Measurements from ENCODE around the gene RPS6KB1. TPM values are rescaled to one million over a fixed set of nuclear protein-coding genes. Genes with fewer than 3 reads are reported as not detected.
"Not testable (repeated sequence)": the region's sequence is repeated elsewhere in the genome, so short reads cannot be mapped to it uniquely, and the experiment has no call there.

The RPS6KB1 gene
- total RNA-seq, 1 experiment from 2014 or later = 48.4 TPM

DNA sequence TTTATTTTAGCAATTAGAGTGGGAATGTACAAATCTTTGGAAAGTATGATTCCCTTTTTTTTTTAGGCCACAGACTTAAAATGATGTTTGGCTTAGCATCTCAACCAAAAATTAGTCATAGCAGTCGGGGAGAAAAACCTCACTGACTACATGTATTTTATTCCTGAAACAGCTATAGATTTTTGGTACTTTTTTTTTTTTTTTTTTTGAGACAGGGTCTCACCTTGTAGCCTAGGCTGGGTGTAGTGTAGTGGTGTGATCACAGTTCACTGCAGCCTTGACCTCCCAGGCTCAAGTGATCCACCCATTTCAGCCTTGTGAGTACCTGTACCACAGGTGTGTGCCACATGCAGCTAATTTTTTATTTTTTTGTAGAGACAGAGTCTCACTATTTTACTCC, 48.2 kb downstream of the RPS6KB1 start:
- BruUV-seq (replicated peaks) = no TSS peak
- no peaks in the 10 kb centered on the region for H3K9me3 Mint-ChIP-seq (ENCODE audit: unreplicated experiment)
- no peak overlapping the region for H3K4me3 Mint-ChIP-seq (ENCODE audit: unreplicated experiment)
- intact Hi-C loops (cut with micrococcal nuclease) = no loop called here
- H3K36me3 Mint-ChIP-seq (ENCODE audit: insufficient read depth, unreplicated experiment) = peaks cover 100% of the 10 kb centered on the region
- TF ChIP-seq, protein P1, sequence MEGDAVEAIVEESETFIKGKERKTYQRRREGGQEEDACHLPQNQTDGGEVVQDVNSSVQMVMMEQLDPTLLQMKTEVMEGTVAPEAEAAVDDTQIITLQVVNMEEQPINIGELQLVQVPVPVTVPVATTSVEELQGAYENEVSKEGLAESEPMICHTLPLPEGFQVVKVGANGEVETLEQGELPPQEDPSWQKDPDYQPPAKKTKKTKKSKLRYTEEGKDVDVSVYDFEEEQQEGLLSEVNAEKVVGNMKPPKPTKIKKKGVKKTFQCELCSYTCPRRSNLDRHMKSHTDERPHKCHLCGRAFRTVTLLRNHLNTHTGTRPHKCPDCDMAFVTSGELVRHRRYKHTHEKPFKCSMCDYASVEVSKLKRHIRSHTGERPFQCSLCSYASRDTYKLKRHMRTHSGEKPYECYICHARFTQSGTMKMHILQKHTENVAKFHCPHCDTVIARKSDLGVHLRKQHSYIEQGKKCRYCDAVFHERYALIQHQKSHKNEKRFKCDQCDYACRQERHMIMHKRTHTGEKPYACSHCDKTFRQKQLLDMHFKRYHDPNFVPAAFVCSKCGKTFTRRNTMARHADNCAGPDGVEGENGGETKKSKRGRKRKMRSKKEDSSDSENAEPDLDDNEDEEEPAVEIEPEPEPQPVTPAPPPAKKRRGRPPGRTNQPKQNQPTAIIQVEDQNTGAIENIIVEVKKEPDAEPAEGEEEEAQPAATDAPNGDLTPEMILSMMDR (IDR thresholded peaks at IDR 0.05; ENCODE audit: unreplicated experiment) = no peak
- ChIA-PET POLR2A (interaction anchor here (0.5 kb wide), 1 partner anchor 405 kb away, joined by 3 read pairs; no protein-coding TSS in a partner anchor), CTCF (interaction anchor here (0.7 kb wide), 1 partner anchor 26 kb away, joined by 3 read pairs; no protein-coding TSS in a partner anchor)
- H3K4me1 Mint-ChIP-seq (ENCODE audit: insufficient read depth, unreplicated experiment) = no peaks in the 10 kb centered on the region
- no peak for DNase-seq (ENCODE audit: unreplicated experiment)
- no peaks in the 10 kb centered on the region for H3K27me3 Mint-ChIP-seq (ENCODE audit: insufficient read depth, unreplicated experiment)
- H3K27ac Mint-ChIP-seq (ENCODE audit: low read depth, unreplicated experiment) = no peak overlapping the region

DNA sequence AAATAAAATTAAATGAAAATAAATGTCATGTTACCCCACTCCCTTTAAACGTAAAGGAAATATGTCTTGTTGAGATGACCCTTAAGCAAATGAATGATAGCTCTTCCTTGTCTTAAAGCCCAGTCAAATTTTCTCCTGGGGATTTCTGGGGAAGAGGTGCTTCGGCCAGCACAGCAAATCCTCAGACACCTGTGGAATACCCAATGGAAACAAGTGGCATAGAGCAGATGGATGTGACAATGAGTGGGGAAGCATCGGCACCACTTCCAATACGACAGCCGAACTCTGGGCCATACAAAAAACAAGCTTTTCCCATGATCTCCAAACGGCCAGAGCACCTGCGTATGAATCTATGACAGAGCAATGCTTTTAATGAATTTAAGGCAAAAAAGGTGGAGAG, 53.5 kb downstream of the RPS6KB1 start:
- H3K27ac Mint-ChIP-seq (ENCODE audit: low read depth, unreplicated experiment); BruUV-seq (replicated peaks); DNase-seq (ENCODE audit: unreplicated experiment); H3K4me1 Mint-ChIP-seq (ENCODE audit: insufficient read depth, unreplicated experiment); H3K4me3 Mint-ChIP-seq (ENCODE audit: unreplicated experiment); H3K9me3 Mint-ChIP-seq (ENCODE audit: unreplicated experiment); H3K27me3 Mint-ChIP-seq (ENCODE audit: insufficient read depth, unreplicated experiment); intact Hi-C loops (cut with micrococcal nuclease): not testable (repeated sequence)
- ChIA-PET CTCF (interaction anchor here (0.7 to 1.4 kb wide), 2 partner anchors 31 to 246 kb away, joined by 3 read pairs; no protein-coding TSS in a partner anchor), POLR2A (interaction anchor here (0.6 to 2.0 kb wide), 2 partner anchors 18 to 709 kb away, joined by 3 to 7 read pairs; partner anchors contain the start of gene RNFT1)
- peaks cover 80% of the 10 kb centered on the region for H3K36me3 Mint-ChIP-seq (ENCODE audit: insufficient read depth, unreplicated experiment)

DNA sequence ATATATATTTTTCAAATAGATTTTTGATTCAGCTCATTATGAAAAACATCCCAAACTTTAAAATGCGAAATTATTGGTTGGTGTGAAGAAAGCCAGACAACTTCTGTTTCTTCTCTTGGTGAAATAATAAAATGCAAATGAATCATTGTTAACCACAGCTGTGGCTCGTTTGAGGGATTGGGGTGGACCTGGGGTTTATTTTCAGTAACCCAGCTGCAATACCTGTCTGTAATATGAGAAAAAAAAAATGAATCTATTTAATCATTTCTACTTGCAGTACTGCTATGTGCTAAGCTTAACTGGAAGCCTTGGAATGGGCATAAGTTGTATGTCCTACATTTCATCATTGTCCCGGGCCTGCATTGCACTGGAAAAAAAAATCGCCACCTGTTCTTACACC, 54.4 kb downstream of the RPS6KB1 start:
- intact Hi-C loops (cut with micrococcal nuclease); H3K27ac Mint-ChIP-seq (ENCODE audit: low read depth, unreplicated experiment); H3K27me3 Mint-ChIP-seq (ENCODE audit: insufficient read depth, unreplicated experiment); DNase-seq (ENCODE audit: unreplicated experiment); H3K4me1 Mint-ChIP-seq (ENCODE audit: insufficient read depth, unreplicated experiment); H3K9me3 Mint-ChIP-seq (ENCODE audit: unreplicated experiment); BruUV-seq (replicated peaks); H3K4me3 Mint-ChIP-seq (ENCODE audit: unreplicated experiment): not testable (repeated sequence)
- CTCF ChIA-PET = interaction anchor here (1.4 kb wide), 1 partner anchor 32 kb away, joined by 3 read pairs; no protein-coding TSS in a partner anchor
- POLR2A ChIA-PET = interaction anchor here (2.0 kb wide), 1 partner anchor 17 kb away, joined by 7 read pairs; the partner anchor contains the start of gene RNFT1
- H3K36me3 Mint-ChIP-seq (ENCODE audit: insufficient read depth, unreplicated experiment) = peaks cover 71% of the 10 kb centered on the region

DNA sequence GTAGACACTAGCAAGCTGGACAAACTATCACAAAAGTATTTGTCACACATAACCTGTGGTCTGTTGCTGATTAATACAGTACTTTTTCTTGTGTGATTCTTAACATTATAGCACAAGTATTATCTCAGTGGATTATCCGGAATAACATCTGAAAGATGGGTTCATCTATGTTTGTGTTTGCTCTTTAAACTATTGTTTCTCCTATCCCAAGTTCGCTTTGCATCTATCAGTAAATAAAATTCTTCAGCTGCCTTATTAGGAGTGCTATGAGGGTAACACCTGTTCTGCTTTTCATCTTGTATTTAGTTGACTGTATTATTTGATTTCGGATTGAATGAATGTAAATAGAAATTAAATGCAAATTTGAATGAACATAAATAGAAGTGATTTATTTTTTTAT, 57.1 kb downstream of the RPS6KB1 start:
- TF ChIP-seq, protein P1 (IDR thresholded peaks at IDR 0.05; ENCODE audit: unreplicated experiment) = no peak
- no peak for DNase-seq (ENCODE audit: unreplicated experiment)
- POLR2A ChIA-PET = interaction anchor here (0.8 to 3.3 kb wide), 2 partner anchors 11 to 14 kb away, joined by 3 to 15 read pairs; partner anchors contain the start of gene RNFT1
- Mint-ChIP-seq H3K36me3 (ENCODE audit: insufficient read depth, unreplicated experiment) (peaks cover 60% of the 10 kb centered on the region), H3K27me3 (ENCODE audit: insufficient read depth, unreplicated experiment) (no peaks in the 10 kb centered on the region), H3K4me3 (ENCODE audit: unreplicated experiment) (no peak overlapping the region), H3K27ac (ENCODE audit: low read depth, unreplicated experiment) (no peak overlapping the region), H3K9me3 (ENCODE audit: unreplicated experiment) (no peaks in the 10 kb centered on the region), H3K4me1 (ENCODE audit: insufficient read depth, unreplicated experiment) (no peaks in the 10 kb centered on the region)
- CTCF ChIA-PET = interaction anchor here (2.1 kb wide), 1 partner anchor 36 kb away, joined by 7 read pairs; no protein-coding TSS in a partner anchor
- intact Hi-C loops (cut with micrococcal nuclease) = no loop called here
- no TSS peak for BruUV-seq (replicated peaks)

DNA sequence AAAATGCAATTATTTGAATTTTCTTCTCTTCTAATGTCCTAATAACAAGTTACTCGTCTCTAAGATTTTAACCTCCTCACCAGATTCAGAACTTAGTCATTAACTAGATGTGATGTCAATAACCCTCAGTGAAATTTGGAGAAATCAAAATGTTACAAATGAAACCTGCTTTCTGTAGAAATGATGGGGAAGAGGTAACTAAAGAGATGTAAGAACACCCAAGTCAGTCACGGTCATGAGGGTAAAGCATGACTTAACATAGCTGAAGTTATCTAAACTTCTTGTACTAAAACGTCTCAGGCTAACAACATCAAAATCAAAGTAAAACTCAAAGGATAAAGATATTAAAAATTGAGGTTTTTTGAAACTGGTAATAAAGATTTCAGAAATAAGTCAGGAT, 61.9 kb downstream of the RPS6KB1 start:
- ChIA-PET POLR2A (interaction anchor here (0.6 kb wide), 1 partner anchor 640 kb away, joined by 3 read pairs; no protein-coding TSS in a partner anchor), CTCF (no interaction called here)
- Mint-ChIP-seq H3K4me1 (ENCODE audit: insufficient read depth, unreplicated experiment) (no peaks in the 10 kb centered on the region), H3K27me3 (ENCODE audit: insufficient read depth, unreplicated experiment) (no peaks in the 10 kb centered on the region), H3K9me3 (ENCODE audit: unreplicated experiment) (no peaks in the 10 kb centered on the region), H3K4me3 (ENCODE audit: unreplicated experiment) (no peak overlapping the region), H3K27ac (ENCODE audit: low read depth, unreplicated experiment) (no peak overlapping the region), H3K36me3 (ENCODE audit: insufficient read depth, unreplicated experiment) (peaks cover 54% of the 10 kb centered on the region)
- BruUV-seq (replicated peaks) = no TSS peak
- intact Hi-C loops (cut with micrococcal nuclease) = no loop called here
- no peak for DNase-seq (ENCODE audit: unreplicated experiment)
- TF ChIP-seq, protein P1 (IDR thresholded peaks at IDR 0.05; ENCODE audit: unreplicated experiment) = no peak

DNA sequence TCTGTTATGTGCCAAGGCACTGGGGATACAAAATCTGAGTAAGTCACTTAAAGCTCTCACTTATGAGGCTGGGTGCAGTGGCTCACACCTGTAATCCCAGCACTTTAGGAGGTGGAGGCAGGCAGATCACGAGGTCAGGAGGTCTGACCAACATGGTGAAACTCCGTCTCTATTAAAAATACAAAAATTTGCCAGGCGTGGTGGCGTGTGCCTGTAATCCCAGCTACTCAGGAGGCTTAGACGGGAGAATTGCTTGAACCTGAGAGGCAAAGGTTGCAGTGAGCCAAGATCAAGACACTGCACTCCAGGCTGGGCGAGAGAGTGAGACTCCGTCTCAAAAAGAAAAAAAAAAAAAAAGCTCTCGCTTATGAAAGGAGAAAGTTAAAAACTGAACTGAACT, 66.7 kb downstream of the RPS6KB1 start:
- BruUV-seq (replicated peaks); CTCF ChIA-PET; H3K27me3 Mint-ChIP-seq (ENCODE audit: insufficient read depth, unreplicated experiment); DNase-seq (ENCODE audit: unreplicated experiment); H3K4me3 Mint-ChIP-seq (ENCODE audit: unreplicated experiment); intact Hi-C loops (cut with micrococcal nuclease); H3K9me3 Mint-ChIP-seq (ENCODE audit: unreplicated experiment); H3K4me1 Mint-ChIP-seq (ENCODE audit: insufficient read depth, unreplicated experiment); H3K27ac Mint-ChIP-seq (ENCODE audit: low read depth, unreplicated experiment): not testable (repeated sequence)
- POLR2A ChIA-PET = interaction anchor here (0.6 to 1.2 kb wide), 3 partner anchors 9 to 250 kb away, joined by 3 to 6 read pairs (median 3); no protein-coding TSS in a partner anchor
- peaks cover 66% of the 10 kb centered on the region for H3K36me3 Mint-ChIP-seq (ENCODE audit: insufficient read depth, unreplicated experiment)

All from MCF 10A (cell line).